ENCODE data around the gene PCBD1. TPM values are rescaled to one million over a fixed set of nuclear protein-coding genes. Genes with fewer than 3 reads are reported as not detected.

The PCBD1 gene
- polyA plus RNA-seq, 3 donors, result 18.0 to 28.3 (median 21.3) TPM

- no peak overlapping the region for H3K4me3 ChIP-seq (replicated peaks in 1 of 3; ENCODE audit: low read depth in 2 of 3, low read length in 3 of 3)
- H3K9ac ChIP-seq (ENCODE audit: insufficient read depth, low read length, poor library complexity, severe bottlenecking), result no peak overlapping the region
- no peaks in the 10 kb centered on the region for H3K79me2 ChIP-seq (ENCODE audit: insufficient read depth, low read length)
- Mint-ChIP-seq H3K4me3 (no peak overlapping the region), H3K36me3 (no peaks in the 10 kb centered on the region), H3K27ac (no peak overlapping the region), H3K9me3 (peaks cover 0 to 3% (median 1%) of the 10 kb centered on the region in 7 donors), H3K4me1 (peaks cover 4% of the 10 kb centered on the region), H3K27me3 (ENCODE audit: low read depth in 3 of 3) (peaks cover 6 to 8% (median 7%) of the 10 kb centered on the region in 3 donors)
- no peak for TF ChIP-seq CTCF (IDR thresholded peaks at IDR 0.05)
- no peaks in the 10 kb centered on the region for H4K20me1 ChIP-seq (ENCODE audit: insufficient read depth, low read length)
- no peaks in the 10 kb centered on the region for H3K4me1 ChIP-seq (ENCODE audit: control insufficient read depth in 1 of 2, insufficient read depth in 2 of 2, low read length in 2 of 2)
- peaks cover 0 to 2% of the 10 kb centered on the region in 2 donors for H3K9me3 ChIP-seq (replicated peaks in 1 of 2; ENCODE audit: control insufficient read depth in 1 of 2, insufficient read depth in 1 of 2, low read length in 2 of 2)
- 95% methylated on average over 2 of the region's 5 CpGs for WGBS (ENCODE audit: insufficient coverage)
- no peak for DNase-seq
- no peak overlapping the region for H3K27ac ChIP-seq (ENCODE audit: low read depth in 1 of 2, low read length in 2 of 2)
- H3K4me2 ChIP-seq (replicated peaks; ENCODE audit: extremely low read depth, low read length, poor library complexity, severe bottlenecking), result no peak overlapping the region
- no peak overlapping the region for H2AFZ ChIP-seq (ENCODE audit: insufficient read depth, low read depth, low read length, poor library complexity, severe bottlenecking)
- H3K27me3 ChIP-seq (ENCODE audit: control insufficient read depth in 2 of 2, insufficient read depth in 2 of 2, low read length in 2 of 2), result no peaks in the 10 kb centered on the region
- intact Hi-C loops (cut with micrococcal nuclease), result no loop called here
- no peaks in the 10 kb centered on the region for H3K36me3 ChIP-seq (replicated peaks in 1 of 2; ENCODE audit: control insufficient read depth in 1 of 2, insufficient read depth in 2 of 2, low read length in 2 of 2)
Measured at GRCh38 chr10:70917226-70917625, 28.9 kb upstream of the PCBD1 start.

DNA sequence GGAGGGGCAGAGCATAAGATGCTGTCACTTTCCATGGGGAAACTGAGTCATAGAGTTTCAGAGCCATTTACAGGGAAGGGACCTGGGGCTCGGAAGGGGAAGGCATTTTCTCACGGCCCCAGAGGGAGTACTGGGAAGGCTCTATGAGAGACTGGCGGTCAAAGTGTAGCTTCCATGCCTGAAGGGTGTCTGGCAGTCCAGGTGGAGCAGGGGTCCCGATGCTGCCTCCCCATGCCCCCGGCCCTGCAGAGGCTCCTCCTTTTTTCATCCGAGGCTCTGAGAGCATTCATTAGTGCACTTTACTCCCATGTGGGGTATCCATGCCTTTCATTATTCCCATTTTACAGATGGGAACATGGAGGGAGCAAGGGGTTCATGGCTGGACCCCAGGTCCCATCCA lies 27.9 kb upstream of the PCBD1 start:
- no peaks in the 10 kb centered on the region for H3K36me3 Mint-ChIP-seq
- no peak overlapping the region for H3K9ac ChIP-seq (ENCODE audit: insufficient read depth, low read length, poor library complexity, severe bottlenecking)
- peaks cover 7 to 8% (median 7%) of the 10 kb centered on the region in 3 donors for H3K27me3 Mint-ChIP-seq (ENCODE audit: low read depth in 3 of 3)
- no peak overlapping the region for H3K4me3 Mint-ChIP-seq
- H3K4me1 ChIP-seq (ENCODE audit: control insufficient read depth in 1 of 2, insufficient read depth in 2 of 2, low read length in 2 of 2), result no peaks in the 10 kb centered on the region
- no peaks in the 10 kb centered on the region for H4K20me1 ChIP-seq (ENCODE audit: insufficient read depth, low read length)
- H3K27ac Mint-ChIP-seq, result no peak overlapping the region
- H3K27me3 ChIP-seq (ENCODE audit: control insufficient read depth in 2 of 2, insufficient read depth in 2 of 2, low read length in 2 of 2), result no peaks in the 10 kb centered on the region
- peaks cover 0 to 9% of the 10 kb centered on the region in 2 donors for H3K9me3 ChIP-seq (replicated peaks in 1 of 2; ENCODE audit: control insufficient read depth in 1 of 2, insufficient read depth in 1 of 2, low read length in 2 of 2)
- H2AFZ ChIP-seq (ENCODE audit: insufficient read depth, low read depth, low read length, poor library complexity, severe bottlenecking), result no peak overlapping the region
- H3K4me1 Mint-ChIP-seq, result peaks cover 4% of the 10 kb centered on the region
- no peak overlapping the region for H3K27ac ChIP-seq (ENCODE audit: low read depth in 1 of 2, low read length in 2 of 2)
- no peaks in the 10 kb centered on the region for H3K36me3 ChIP-seq (replicated peaks in 1 of 2; ENCODE audit: control insufficient read depth in 1 of 2, insufficient read depth in 2 of 2, low read length in 2 of 2)
- peaks cover 2 to 10% (median 5%) of the 10 kb centered on the region in 7 donors for H3K9me3 Mint-ChIP-seq
- no peak for TF ChIP-seq CTCF (IDR thresholded peaks at IDR 0.05)
- H3K4me3 ChIP-seq (replicated peaks in 1 of 3; ENCODE audit: low read depth in 2 of 3, low read length in 3 of 3), result no peak overlapping the region
- no peaks in the 10 kb centered on the region for H3K79me2 ChIP-seq (ENCODE audit: insufficient read depth, low read length)
- DNase-seq, result no peak
- no peak overlapping the region for H3K4me2 ChIP-seq (replicated peaks; ENCODE audit: extremely low read depth, low read length, poor library complexity, severe bottlenecking)
- intact Hi-C loops (cut with micrococcal nuclease), result no loop called here
- WGBS (ENCODE audit: insufficient coverage), result 89% methylated on average over 3 of the region's 6 CpGs
